ENCODE measurements around the gene PRMT3.
"Not testable (repeated sequence)": the region's sequence is repeated elsewhere in the genome, so short reads cannot be mapped to it uniquely, and the experiment has no call there.

The PRMT3 gene

GRCh38 chr11:20374741-20375300 is 12.7 kb upstream of the PRMT3 start:
- no peak for DNase-seq

GRCh38 chr11:20376162-20376730 is 11.3 kb upstream of the PRMT3 start:
- DNase-seq = no peak

- not testable (repeated sequence) for DNase-seq
Measured at GRCh38 chr11:20385996-20386395, 1.5 kb upstream of the PRMT3 start.

GRCh38 chr11:20388096-20389055 is 860 bp downstream of the PRMT3 start:
- peak; percentile 17 for DNase-seq

- DNase-seq = no peak
Measured at GRCh38 chr11:20397281-20397680, 9.8 kb downstream of the PRMT3 start.

GRCh38 chr11:20399498-20399897 is 12.0 kb downstream of the PRMT3 start:
- DNase-seq = no peak

- no peak for DNase-seq
Measured at GRCh38 chr11:20403059-20403458, 15.5 kb downstream of the PRMT3 start.

GRCh38 chr11:20406484-20406883 is 19.0 kb downstream of the PRMT3 start:
- no peak for DNase-seq

- no peak for DNase-seq
Measured at GRCh38 chr11:20407344-20407743, 19.8 kb downstream of the PRMT3 start.

- no peak for DNase-seq
Measured at GRCh38 chr11:20415432-20415831, 27.9 kb downstream of the PRMT3 start.

- no peak for DNase-seq
Measured at GRCh38 chr11:20417771-20418170, 30.3 kb downstream of the PRMT3 start.

- DNase-seq = no peak
Measured at GRCh38 chr11:20421946-20422345, 34.4 kb downstream of the PRMT3 start.

- DNase-seq = no peak
Measured at GRCh38 chr11:20429216-20429615, 41.7 kb downstream of the PRMT3 start.

GRCh38 chr11:20438637-20439036 is 51.1 kb downstream of the PRMT3 start:
- DNase-seq = no peak

- no peak for DNase-seq
Measured at GRCh38 chr11:20443596-20443995, 56.1 kb downstream of the PRMT3 start.

- DNase-seq = no peak
Measured at GRCh38 chr11:20444535-20444934, 57.0 kb downstream of the PRMT3 start.

GRCh38 chr11:20448834-20449233 is 61.3 kb downstream of the PRMT3 start:
- DNase-seq = no peak

GRCh38 chr11:20450829-20451228 is 63.3 kb downstream of the PRMT3 start:
- no peak for DNase-seq

GRCh38 chr11:20451568-20451967 is 64.1 kb downstream of the PRMT3 start:
- no peak for DNase-seq

GRCh38 chr11:20452585-20452984 is 65.1 kb downstream of the PRMT3 start:
- no peak for DNase-seq

- DNase-seq = no peak
Measured at GRCh38 chr11:20453657-20454316, 66.3 kb downstream of the PRMT3 start.

GRCh38 chr11:20457001-20457799 is 69.7 kb downstream of the PRMT3 start:
- DNase-seq = no peak

All from activated T-cell treated with anti-CD3 and anti-CD28 coated beads for 4 hours (primary cell).